Uterus (tissue), 2 donors: Measurements from ENCODE around the gene MET.

ENCODE experiments used
- POLR2A ChIP-seq, 2 donors: fragments of 450-650 bp; IDR thresholded peaks; one replicate each; pipeline ENCODE4 v1.6.1; 2016; ENCODE audit warnings: antibody characterized with exemption in 2 of 2, mild to moderate bottlenecking in 1 of 2, moderate library complexity in 1 of 2
- TF ChIP-seq, protein P1 (sequence below), 4 experiments: fragments of 200-600 bp in 2 of 4; fragments of 450-650 bp in 2 of 4; sonication (generic) in 2 of 4; IDR thresholded peaks; one replicate each; pipeline ENCODE4 v1.5.1; 2016 to 2019; ENCODE audit warnings: antibody characterized with exemption in 4 of 4, mild to moderate bottlenecking in 2 of 4, moderate library complexity in 1 of 4

DNA sequence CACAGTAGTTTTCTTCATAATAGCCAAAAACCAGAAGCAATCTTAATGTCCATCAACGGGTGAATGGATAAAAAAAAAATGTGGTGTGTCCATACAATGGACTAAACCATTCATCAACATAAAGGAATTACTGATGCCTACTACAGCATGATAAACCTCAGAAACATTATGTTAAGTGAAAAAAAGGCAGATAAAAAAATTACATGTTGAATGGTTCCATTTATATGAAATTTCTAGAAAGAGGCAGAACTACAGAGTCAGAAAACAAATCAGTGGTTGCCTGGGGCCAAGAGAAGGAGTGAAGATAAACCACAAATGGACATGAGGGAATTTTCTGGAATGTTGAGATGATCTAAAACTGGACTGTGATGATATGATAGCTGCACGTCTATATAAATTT is 115.9 kb downstream of the MET start:
- TF ChIP-seq, protein P1, sequence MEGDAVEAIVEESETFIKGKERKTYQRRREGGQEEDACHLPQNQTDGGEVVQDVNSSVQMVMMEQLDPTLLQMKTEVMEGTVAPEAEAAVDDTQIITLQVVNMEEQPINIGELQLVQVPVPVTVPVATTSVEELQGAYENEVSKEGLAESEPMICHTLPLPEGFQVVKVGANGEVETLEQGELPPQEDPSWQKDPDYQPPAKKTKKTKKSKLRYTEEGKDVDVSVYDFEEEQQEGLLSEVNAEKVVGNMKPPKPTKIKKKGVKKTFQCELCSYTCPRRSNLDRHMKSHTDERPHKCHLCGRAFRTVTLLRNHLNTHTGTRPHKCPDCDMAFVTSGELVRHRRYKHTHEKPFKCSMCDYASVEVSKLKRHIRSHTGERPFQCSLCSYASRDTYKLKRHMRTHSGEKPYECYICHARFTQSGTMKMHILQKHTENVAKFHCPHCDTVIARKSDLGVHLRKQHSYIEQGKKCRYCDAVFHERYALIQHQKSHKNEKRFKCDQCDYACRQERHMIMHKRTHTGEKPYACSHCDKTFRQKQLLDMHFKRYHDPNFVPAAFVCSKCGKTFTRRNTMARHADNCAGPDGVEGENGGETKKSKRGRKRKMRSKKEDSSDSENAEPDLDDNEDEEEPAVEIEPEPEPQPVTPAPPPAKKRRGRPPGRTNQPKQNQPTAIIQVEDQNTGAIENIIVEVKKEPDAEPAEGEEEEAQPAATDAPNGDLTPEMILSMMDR (IDR thresholded peaks at IDR 0.05), result no peak
- TF ChIP-seq POLR2A (IDR thresholded peaks at IDR 0.05), result no peak
